Right forelimb (tissue), 1 donor: ENCODE measurements around the gene GOT1.

Source experiments
- DNase-seq: peaks from one replicate; pipeline ENCODE4 v3.0.0-alpha.2; 2018

Gene GOT1

DNA sequence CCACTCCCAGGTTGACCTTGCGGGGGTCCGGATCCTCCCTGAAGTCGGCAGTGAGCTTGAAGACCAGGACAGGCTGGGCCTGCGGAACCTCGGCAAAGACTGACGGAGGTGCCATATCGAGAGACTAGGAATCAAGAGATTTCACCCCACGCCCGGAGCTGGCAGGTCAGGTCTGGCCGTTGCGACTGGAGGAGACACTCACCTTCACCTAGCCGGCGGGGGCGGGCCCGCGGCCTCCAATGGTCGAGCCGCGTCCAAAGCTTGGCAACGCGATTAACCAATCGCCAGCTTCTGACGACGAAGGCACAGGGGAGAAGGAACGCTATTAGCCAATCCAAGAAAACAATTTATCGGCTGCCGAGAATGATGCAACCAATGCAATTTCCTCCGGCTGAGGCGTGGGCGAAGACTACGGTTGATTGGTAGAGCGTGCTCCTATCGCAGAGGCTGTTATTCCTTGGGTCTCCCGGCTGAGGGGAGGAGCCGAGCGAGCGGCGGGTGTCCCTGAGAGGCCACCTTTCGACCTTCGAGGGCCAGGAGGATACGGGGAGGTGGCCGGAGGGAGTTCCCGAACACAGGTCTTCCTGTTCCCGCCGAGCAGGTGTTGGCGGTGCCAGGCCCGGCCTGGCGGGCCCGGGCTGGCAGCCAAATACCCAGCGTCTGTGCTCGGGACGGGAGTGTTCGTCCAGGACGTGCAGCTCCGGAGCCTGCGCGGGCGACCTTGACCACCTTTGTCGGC, at the start of gene GOT1:
Gene GOT1 (minus strand): TSS at position 174 of the 739 bp plus-strand sequence. CDS start 59 bp downstream, at position 115.
- peak; percentile 95 for DNase-seq

DNA sequence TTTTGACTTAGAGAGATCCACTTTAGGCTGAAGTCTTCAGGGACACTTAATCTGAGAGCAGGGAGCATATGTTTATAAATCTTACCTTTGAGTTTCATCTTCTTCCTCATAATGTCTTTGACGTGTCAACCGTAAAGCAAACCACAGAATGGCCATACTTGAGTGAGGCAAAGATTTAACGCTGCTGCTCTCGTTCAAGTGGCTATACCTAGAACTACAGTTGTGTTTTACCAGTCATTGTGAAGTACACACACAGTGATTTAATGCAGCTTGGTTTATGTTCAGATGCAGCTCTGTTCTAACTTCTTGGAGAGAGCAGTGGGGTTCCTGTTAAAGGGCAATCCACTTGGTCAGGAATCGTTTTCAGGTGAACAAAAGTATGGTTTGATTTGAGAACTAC, 39.9 kb upstream of the GOT1 start:
- DNase-seq: no peak

DNA sequence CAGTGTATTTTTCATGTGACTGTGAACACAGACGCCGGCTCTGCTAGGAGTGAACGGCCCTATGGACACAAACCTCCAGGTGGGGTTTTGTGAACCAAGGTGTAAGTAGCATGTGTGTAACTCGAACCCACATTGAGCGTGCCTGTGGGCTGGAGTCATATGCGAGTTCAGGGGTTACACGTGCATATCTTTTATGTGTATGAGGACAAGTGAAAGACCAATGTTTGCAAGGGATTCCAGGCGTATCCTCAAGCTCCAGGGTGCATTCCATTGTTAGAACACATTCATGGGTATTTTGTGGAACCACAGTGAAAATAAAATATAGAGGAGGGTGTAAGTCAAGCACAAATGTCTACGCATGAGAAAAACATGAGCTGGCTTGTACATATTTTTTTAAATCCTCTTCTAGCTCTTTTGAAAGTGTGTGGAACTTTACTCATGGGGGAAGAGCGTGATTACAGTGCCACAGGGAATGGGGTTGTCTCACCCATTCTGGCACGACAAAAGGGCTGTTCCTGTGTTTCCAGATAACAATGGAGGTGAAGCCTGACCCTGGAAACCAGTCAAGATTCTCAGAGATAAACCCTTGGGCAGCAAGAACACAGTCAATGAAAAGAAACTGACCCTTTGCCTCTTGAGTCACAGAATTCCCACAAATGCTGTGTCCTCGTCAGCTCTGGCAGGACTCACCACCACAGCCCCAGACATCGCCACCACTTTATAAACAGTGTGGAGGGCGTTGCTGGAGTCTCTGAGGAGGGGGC, 37.0 kb upstream of the GOT1 start:
- DNase-seq: no peak

DNA sequence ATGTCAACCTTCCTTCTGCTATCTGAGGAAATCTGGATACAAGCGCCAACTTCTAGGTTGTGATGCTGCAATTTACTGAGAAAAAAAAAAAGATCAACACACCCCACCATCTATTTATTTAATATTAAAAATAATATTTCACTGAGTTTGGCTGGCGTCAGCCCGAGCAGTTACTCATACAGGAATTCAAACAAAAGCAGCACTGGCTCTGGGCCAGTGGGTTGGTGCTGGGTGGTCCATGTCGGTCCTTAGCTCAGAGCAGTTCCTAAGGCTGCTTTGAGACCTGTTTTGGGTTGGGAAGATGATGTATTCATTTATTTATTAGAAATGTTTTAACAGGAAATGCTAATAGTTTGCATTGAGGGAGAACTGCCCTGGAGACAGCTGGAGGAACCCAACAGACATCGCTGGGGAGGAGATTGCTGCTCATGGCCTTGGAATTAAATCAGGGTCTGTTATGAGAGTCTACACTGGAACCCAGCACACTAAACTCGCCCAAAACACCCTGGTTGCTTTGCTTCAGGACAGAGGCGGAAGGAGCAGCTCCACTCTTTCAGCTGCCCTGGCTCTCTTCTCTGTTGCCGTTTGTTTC, 36.3 kb upstream of the GOT1 start:
- no peak for DNase-seq

DNA sequence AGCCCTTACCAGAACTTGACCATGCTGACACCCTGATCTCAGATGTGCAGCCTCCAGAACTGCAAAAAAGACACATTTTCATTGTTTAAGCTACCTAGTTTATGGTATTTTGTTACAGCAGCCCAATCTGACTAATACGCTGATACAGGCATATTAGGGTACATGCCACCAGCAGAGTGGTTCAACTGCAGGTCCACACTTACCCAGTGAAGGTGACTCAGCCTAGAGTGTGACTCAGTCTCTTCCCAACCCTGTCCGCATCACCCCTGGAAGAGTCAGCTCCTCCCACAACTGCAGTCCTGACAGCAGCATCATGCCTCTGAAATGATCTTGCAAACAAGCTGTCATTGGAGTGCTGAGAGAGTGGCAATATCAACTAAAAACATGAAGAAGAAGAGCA, 30.8 kb upstream of the GOT1 start:
- DNase-seq: no peak

DNA sequence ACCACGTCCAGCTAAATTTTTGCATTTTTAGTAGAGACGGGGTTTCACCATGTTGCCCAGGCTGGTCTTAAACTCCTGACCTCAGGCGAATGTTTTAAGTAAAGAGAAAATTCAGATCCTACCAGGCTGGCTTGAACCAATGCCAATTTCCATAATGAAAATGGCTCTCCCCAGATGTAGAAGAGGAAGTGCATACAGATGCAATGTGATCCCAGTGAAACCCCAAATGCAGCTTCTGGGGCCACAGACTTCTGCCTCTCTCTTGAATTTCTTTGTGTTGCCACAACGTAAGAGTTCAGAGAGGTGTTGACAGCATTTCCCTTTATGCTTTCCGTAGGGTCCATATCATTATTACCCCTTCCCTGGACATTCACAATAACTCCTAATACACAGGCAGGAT, 29.6 kb upstream of the GOT1 start:
- no peak for DNase-seq

DNA sequence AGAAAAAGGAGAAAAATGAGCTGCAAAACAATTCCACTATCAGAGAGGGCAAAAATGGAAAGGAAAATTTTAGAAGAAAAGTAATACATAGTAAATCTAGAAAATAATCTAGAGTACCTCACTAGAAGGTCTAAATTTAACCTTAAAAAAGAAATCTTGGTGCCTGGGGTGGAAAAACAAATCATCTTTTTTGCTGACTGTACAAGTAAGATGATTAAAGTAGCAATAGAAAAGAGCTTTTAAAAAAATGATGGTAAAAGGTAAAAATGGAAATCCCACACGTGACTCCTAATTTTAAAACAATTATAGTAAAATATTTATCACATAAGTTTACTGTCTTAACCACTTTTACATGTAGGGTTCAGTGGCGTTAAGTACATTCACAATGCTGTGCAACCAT, 28.8 kb upstream of the GOT1 start:
- no peak for DNase-seq

DNA sequence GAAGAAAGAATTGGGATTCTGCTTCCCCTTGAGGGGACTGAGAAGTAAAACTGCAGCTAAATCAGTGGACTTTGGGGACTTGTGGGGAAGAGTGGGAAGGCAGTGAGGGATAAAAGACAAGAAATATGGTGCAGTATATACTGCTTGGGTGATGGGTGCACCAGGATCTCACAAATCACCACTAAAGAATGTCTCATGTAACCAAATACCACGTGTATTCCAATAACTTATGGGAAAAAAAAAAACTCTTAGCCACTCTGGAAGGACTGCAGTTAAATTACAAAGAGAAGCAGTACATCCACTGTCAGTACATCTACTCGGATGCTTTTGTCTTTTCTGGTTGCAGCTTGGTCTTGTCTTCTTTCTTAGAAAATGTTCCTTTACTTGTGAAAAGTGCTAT, 27.4 kb upstream of the GOT1 start:
- no peak for DNase-seq

DNA sequence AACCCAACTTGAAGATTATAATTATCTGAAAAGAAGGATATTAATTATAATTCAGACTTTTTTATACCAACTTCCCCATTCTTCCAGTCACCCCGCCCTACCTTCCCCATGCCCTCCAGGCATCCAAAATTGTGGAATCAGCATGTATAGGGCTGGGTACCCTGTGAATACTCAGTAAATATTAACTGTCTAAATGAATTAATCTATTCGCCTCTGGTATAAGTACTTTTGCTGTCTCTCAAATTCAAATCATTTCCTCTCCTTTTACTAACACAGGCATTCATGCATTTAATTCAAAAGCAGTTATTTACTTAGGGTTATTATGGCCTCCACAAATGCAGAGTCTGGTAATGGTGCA, 26.5 kb upstream of the GOT1 start:
- DNase-seq: no peak

DNA sequence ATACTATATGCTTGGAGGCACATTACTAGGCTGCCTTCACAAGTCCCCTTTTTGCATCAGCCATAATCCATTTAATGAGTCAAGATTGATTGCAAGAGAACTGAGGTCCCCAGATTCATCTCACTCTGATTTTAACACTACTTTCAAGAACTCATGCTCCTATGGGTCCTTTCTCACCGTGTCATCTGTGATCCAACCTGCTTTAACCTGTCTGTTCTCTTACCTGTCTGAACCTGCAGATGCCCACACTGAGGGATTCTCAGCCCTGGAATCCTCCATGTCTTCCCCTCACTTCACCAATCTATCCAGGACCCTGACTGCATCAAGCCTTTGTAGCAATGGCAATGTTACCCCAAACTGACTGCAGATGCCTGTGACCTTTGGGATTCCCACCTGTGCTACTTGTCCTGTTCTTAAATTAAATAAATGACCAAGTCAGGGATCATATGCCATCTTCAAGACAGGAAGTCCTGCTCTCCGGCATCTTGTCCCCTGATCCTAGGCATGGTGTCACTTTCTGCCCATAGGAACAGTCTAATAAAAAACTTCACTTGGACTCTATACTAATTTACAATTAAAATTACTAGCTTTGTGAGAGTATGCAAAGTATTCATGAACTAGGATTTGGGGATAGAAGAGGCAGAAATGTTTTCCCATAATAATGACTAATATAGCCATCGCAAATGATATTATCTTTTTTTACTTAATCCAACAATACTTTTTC, 25.9 kb upstream of the GOT1 start:
- DNase-seq: no peak

DNA sequence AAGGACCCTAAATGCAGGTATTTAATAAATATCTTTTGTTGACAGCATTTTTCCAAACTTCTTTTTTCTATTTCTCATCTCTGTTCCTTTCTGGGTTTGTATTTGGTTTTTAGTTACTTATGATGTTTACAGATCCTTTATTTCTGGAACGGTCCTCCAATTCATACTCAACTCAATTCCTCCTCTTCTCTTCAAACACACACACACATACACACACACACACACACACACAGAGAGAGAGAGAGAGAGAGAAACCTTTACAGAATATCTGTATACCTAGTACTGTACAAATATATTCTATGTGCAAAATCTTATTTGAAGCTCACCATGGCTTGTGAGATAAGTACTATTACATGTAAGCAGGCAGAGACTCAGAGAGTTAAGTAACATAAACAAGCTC, 21.6 kb upstream of the GOT1 start:
- no peak for DNase-seq

DNA sequence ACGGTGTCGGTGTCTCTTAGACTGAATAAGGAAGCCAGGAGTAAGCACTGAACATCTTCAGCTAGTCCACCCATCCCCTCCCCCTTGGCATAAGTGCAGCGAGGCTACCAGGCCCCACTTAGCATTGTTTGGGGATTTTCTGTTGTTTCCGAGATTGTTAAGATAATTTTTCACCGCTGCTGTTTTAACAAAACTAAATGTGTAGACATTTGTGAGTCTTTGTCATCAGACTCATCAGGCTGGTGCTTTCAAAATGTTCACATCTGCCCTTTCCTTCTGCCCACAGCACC, 21.0 kb upstream of the GOT1 start:
- no peak for DNase-seq

DNA sequence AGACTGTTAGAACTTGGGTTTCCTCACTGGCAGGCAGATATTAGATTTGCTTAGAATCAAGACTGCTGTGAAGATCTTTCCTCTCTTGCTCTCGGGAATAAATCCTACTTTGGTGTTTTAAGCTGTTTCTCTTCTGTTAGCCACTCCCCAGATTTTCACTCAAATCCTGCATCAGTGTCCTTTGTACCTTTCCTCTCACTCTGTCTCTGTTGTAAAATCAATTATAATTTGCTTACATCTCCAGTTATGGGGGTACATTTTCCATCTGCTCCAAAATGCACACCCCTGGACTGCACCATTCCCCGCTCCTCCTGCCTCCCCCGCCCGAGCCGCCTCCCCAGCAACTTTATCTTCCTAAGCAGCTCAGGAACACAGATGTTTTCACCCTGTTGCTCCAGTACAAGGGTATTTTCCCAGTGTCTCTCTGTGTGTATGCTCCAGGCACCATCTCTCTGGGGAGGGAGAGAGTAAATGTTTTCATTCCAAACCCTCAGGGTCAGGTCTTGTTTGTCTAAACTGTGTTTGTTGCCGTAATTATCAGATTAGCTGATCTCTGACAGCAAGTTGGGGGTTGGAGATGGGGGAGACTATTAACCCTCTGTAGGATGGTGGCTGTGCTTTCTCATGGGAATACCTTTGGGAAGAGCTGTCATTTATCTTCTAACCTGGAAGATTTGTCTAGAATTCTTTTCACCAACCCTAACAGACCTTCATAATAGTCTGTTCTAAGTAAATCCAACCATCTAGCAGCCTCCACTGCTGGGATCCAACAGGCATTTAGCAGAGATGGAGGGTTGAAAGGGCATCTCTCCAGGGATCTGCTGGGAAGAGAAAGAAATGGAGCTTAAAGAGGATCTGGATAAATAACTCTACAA, 20.4 kb upstream of the GOT1 start:
- DNase-seq: no peak

DNA sequence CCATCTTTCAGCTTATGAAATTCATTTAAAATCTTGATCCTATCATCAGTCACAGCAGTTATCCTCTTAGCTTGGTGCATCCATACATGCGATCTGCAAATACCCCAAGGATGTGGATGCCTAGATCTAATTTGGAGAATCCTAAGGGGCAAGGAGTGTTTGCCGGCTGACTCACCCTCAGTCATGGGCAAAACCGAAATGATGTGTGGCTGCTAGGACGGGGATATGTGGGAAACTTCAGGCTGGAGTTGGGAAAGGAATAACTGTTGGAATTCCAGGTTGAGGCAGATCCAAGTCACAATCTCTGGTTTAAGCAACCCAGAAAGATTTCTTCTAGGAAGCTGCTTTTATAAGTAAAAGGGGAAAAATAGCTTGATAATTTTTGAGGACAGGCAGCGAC, 19.7 kb upstream of the GOT1 start:
- DNase-seq: no peak

DNA sequence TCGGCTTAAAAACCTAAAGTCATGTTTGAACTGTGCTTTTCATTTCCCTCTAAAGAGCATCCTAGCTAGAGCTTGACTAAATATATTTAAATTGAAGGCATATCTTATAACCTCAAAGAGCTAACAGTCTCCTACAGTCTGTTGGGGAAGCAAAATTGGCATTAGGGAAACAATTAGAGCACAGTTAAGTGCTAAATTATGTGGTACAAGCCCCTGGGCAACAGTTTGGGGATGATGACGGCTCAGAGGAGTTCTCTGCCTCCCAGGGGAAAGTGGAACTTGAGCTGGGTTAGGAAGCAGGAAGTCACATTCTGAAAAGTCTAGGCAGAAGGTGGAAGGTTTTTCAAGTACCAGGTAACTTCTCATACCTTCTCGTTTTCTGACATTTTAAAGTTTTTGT, 18.6 kb upstream of the GOT1 start:
- DNase-seq: no peak

DNA sequence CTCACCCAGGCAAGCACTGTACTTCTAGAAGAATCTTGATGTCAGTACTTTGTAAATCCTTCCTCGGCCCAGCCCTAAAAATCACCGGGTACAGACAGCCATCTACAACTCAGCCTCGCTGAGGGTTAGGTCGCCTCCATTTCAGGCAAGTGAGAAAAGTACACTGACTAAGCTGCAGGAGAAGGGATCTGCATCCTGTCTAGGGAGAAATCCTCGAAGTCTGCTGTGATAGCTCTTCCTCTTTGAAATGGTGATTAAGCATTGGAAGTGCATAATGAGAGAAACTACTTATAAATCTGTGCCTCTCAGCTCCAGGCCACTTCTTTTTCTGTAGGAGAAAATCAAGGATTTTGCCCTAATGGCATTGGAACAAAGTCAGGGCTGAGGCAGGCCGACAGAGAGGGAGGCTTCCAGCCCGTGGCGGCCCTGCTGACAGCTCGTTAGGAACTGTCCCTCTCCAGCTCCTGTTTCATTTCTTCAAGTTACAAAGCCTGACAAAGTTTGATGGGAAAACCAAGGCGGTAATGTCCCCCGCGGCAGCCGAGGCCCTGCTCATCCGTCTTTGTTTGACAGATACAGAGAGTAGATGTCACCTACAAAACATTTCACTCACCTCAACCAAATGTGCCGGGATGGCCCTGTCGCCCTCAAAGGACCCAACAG, 14.1 kb upstream of the GOT1 start:
- no peak for DNase-seq

DNA sequence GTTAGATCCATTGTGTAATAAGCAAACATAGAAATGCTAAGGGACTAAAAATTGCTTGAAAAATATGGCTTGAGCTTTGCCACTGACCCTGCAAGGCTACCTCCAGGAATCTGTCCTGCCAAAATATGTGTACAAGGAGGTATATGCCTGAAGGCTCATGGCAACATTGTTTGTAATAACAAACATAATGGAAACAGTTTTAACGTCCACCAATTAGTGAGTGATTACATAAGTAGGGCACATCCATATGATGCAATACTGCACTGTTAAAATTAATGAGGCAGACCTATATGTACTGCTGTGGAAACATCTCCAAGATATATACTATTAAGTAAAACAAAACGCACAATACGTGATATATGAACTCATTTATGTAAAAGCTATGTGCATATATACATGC, 13.1 kb upstream of the GOT1 start:
- no peak for DNase-seq

DNA sequence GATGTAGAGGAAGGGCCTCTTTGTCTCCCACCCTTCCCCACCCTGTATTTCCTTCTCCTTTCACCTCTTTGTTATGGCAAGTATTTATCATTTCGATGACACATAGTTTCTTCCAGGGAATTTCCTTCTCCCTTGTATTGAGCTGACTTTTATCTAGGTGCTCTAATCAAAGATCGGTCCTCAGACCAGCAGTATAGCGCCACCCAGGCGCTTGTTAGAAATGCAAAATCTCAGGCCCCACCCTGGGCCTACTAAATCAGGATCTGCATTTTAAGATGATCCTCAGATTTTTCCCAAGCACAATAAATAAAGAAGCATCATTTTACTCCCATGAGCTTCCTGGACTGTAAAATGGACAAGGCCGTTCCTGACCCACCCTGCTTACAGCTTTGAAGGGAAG, 12.0 kb upstream of the GOT1 start:
- DNase-seq: no peak

DNA sequence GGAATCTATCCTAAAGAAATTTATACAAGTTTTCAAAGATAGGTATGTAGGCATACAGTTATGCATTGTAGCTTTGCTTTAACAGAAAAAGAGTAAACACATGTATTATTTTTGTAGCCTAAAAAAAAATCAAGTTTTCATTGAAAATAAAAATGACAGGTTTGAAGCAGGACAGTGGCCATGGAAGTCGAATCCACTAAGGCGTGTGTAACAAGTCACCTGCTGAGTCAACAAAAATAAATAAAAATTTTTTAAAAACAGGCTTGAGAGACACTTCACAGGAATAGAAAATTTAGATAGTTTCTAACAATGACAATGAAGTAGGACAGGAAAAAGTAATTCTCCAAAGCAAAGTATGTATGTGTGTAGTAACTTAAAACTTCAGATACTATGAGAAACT, 8.5 kb upstream of the GOT1 start:
- DNase-seq: no peak

DNA sequence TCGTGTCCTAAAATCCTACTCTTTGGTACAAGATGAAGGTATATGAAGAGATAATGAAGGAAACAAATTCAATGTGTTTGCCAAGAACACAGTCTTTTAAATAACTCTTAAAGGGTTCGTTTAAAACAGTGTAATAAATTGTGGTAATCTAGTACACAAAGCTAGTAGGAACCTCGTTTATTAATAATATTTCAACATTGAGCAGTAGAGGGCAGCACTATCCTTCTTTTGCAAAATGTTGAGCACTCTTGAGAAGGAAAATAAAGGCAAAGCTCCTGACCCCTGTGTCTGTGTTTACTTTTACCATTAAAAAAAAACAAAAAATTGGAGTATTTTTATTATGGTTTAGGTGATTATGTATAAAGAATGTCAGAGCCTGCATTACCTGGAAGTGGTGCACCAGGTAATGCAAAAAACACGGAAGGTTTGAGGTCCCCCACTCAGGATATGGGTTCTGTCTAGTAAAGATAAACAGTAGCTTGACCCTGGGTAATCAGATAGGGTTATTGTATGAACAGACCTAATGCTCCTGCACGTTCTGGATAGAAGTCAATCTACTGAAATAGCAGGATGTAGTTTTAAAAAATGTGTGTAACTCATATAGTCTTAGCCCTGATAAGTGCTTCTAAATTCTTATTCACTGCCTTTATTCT, 5.7 kb upstream of the GOT1 start:
- DNase-seq: no peak

DNA sequence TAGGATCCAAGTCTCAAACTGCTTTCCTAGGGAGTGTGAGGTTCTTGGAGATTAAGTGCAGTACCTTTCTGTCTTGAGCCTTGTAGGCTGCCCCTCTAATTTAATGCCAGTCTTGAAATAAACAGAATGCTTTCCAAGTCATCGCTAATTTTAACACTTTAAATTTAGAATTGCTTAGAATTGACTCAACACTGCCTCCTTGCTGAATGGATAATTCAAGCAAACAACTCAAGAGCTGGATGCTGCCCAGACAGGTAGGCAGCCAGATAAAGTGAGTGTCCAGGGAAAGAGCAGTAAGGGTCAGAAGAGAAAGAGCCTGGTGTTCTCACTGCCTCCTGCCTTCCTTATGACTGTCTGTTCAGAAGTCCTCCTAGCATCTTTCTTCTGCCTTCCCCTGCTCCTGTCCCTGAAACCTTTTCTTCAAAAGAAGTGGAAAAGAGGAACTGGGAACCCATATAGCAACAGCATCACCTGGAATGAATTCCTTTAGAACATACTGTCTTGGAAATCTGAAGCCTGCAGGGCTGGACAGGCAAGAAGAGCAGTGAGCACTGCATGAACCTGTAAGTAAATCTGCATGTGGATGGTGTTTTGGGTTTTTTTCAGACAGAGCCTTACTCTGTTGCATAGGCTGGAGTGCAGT, 3.1 kb upstream of the GOT1 start:
- DNase-seq: no peak
